ENCODE measurements around the gene RNF207.

The RNF207 gene

GRCh38 chr1:6163191-6163972, 42.5 kb upstream of the RNF207 start:
- H3K4me3 ChIP-seq (replicated peaks; ENCODE audit: low read depth, low read length): no peak overlapping the region
- no peak for TF ChIP-seq CTCF (IDR thresholded peaks at IDR 0.05; ENCODE audit: low read depth, low read length, missing control alignments)
- no peak for DNase-seq (ENCODE audit: extremely low read depth, low read depth)

GRCh38 chr1:6163973-6164617, 41.8 kb upstream of the RNF207 start:
- no peak for TF ChIP-seq CTCF (IDR thresholded peaks at IDR 0.05; ENCODE audit: low read depth, low read length, missing control alignments)
- H3K4me3 ChIP-seq (replicated peaks; ENCODE audit: low read depth, low read length): no peak overlapping the region
- DNase-seq (ENCODE audit: extremely low read depth, low read depth): no peak

GRCh38 chr1:6165027-6165426, 40.9 kb upstream of the RNF207 start:
- no peak for TF ChIP-seq CTCF (IDR thresholded peaks at IDR 0.05; ENCODE audit: low read depth, low read length, missing control alignments)
- H3K4me3 ChIP-seq (replicated peaks; ENCODE audit: low read depth, low read length): no peak overlapping the region
- DNase-seq (ENCODE audit: extremely low read depth, low read depth): no peak

- no peak for TF ChIP-seq CTCF (IDR thresholded peaks at IDR 0.05; ENCODE audit: low read depth, low read length, missing control alignments)
These were observed 40.4 kb upstream of the RNF207 start for GRCh38 chr1:6165441-6165985.

GRCh38 chr1:6166221-6166620, 39.7 kb upstream of the RNF207 start:
- H3K4me3 ChIP-seq (replicated peaks; ENCODE audit: low read depth, low read length): no peak overlapping the region
- no peak for TF ChIP-seq CTCF (IDR thresholded peaks at IDR 0.05; ENCODE audit: low read depth, low read length, missing control alignments)
- DNase-seq (ENCODE audit: extremely low read depth, low read depth): no peak

More at GRCh38 chr1:6165441-6165985, 40.4 kb upstream of the RNF207 start:
- no peak overlapping the region for H3K4me3 ChIP-seq (replicated peaks; ENCODE audit: low read depth, low read length)
- DNase-seq (ENCODE audit: extremely low read depth, low read depth): no peak

- DNase-seq (ENCODE audit: extremely low read depth, low read depth): no peak
- H3K4me3 ChIP-seq (replicated peaks; ENCODE audit: low read depth, low read length): no peak overlapping the region
- no peak for TF ChIP-seq CTCF (IDR thresholded peaks at IDR 0.05; ENCODE audit: low read depth, low read length, missing control alignments)
These were observed 39.1 kb upstream of the RNF207 start for GRCh38 chr1:6166655-6167390.

All from HFF-Myc (cell line).